NB4 (cell line): ENCODE data around the gene KCNH6.

Source experiments
- MYC ChIP-seq: IDR thresholded peaks from 2 replicates; pipeline ENCODE4 v1.6.1; 2011; ENCODE audit warnings: low read depth, low read length
- POLR2A ChIP-seq: IDR thresholded peaks from 2 replicates; pipeline ENCODE4 v1.6.1; 2011; ENCODE audit warnings: mild to moderate bottlenecking; ENCODE audit not compliant: insufficient read length; ENCODE audit errors: extremely low read depth
- TF ChIP-seq, protein P1 (sequence below): IDR thresholded peaks from one replicate; pipeline ENCODE4 v1.5.1; 2012; ENCODE audit warnings: low read depth, low read length
- TF ChIP-seq, protein P2 (sequence below): IDR thresholded peaks from 2 replicates; pipeline ENCODE4 v1.6.1; 2011; ENCODE audit warnings: low read depth, low read length

DNA sequence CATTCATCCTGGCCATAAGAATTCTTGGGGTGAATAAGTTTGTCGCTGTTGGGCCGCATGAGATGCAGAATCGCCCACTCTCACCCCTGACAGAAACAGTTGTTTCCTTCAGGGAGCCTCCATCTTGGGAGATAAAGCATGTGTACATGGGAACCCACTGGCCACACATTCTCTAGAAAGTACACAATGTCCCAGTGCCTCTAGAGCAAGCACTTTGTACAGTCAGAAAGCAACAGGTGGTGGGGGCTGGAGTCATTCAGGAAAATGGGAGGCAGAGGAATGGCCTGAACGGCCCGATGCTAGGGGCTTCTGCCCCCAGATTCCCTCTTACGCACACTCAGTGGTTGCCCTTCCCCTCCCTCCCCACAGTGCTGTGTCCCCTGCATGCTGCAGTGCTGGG lies 30.2 kb upstream of the KCNH6 start:
- TF ChIP-seq MYC (no peak), POLR2A (no peak)
- TF ChIP-seq, protein P1, sequence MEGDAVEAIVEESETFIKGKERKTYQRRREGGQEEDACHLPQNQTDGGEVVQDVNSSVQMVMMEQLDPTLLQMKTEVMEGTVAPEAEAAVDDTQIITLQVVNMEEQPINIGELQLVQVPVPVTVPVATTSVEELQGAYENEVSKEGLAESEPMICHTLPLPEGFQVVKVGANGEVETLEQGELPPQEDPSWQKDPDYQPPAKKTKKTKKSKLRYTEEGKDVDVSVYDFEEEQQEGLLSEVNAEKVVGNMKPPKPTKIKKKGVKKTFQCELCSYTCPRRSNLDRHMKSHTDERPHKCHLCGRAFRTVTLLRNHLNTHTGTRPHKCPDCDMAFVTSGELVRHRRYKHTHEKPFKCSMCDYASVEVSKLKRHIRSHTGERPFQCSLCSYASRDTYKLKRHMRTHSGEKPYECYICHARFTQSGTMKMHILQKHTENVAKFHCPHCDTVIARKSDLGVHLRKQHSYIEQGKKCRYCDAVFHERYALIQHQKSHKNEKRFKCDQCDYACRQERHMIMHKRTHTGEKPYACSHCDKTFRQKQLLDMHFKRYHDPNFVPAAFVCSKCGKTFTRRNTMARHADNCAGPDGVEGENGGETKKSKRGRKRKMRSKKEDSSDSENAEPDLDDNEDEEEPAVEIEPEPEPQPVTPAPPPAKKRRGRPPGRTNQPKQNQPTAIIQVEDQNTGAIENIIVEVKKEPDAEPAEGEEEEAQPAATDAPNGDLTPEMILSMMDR: no peak
- TF ChIP-seq, protein P2, sequence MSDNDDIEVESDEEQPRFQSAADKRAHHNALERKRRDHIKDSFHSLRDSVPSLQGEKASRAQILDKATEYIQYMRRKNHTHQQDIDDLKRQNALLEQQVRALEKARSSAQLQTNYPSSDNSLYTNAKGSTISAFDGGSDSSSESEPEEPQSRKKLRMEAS: no peak
